Hematopoietic multipotent progenitor cell treated with erythropoietin and hydrocortisone succinate and interleukin-3 and kit ligand, for 17 days (in vitro differentiated cells): Measurements from ENCODE around the gene ABCA8.

Source experiments
- DNase-seq: peaks from one replicate; pipeline ENCODE4 v3.0.0-alpha.2; 2015; ENCODE audit warnings: low spot score

Gene ABCA8

GRCh38 chr17:68942389-68942788, 12.8 kb downstream of the ABCA8 start:
- no peak for DNase-seq

- DNase-seq: no peak
Observed at GRCh38 chr17:68941761-68942160, 13.4 kb downstream of the ABCA8 start.

GRCh38 chr17:68939195-68939594, 16.0 kb downstream of the ABCA8 start:
- no peak for DNase-seq

GRCh38 chr17:68937890-68938514, 17.2 kb downstream of the ABCA8 start:
- DNase-seq: no peak

- DNase-seq: no peak
Observed at GRCh38 chr17:68927516-68927915, 27.7 kb downstream of the ABCA8 start.

- no peak for DNase-seq
Observed at GRCh38 chr17:68924793-68925720, 30.1 kb downstream of the ABCA8 start.

- no peak for DNase-seq
Observed at GRCh38 chr17:68910789-68911431, 44.3 kb downstream of the ABCA8 start.

- no peak for DNase-seq
Observed at GRCh38 chr17:68910251-68910705, 44.9 kb downstream of the ABCA8 start.

GRCh38 chr17:68909066-68909465, 46.1 kb downstream of the ABCA8 start:
- no peak for DNase-seq

- DNase-seq: no peak
Observed at GRCh38 chr17:68908045-68908444, 47.1 kb downstream of the ABCA8 start.

GRCh38 chr17:68906638-68907037, 48.6 kb downstream of the ABCA8 start:
- DNase-seq: no peak

- no peak for DNase-seq
Observed at GRCh38 chr17:68903286-68903685, 51.9 kb downstream of the ABCA8 start.

- DNase-seq: no peak
Observed at GRCh38 chr17:68897557-68897956, 57.6 kb downstream of the ABCA8 start.

GRCh38 chr17:68892658-68893057, 62.5 kb downstream of the ABCA8 start:
- no peak for DNase-seq

- no peak for DNase-seq
Observed at GRCh38 chr17:68892193-68892592, 63.0 kb downstream of the ABCA8 start.

- no peak for DNase-seq
Observed at GRCh38 chr17:68886401-68886800, 68.8 kb downstream of the ABCA8 start.

- no peak for DNase-seq
Observed at GRCh38 chr17:68884888-68885287, 70.3 kb downstream of the ABCA8 start.

GRCh38 chr17:68878226-68878885, 76.8 kb downstream of the ABCA8 start:
- DNase-seq: no peak

GRCh38 chr17:68871447-68871846, 83.7 kb downstream of the ABCA8 start:
- no peak for DNase-seq

- DNase-seq: no peak
Observed at GRCh38 chr17:68870976-68871375, 84.2 kb downstream of the ABCA8 start.

GRCh38 chr17:68870161-68870826, 84.9 kb downstream of the ABCA8 start:
- no peak for DNase-seq

GRCh38 chr17:68868708-68869107, 86.5 kb downstream of the ABCA8 start:
- no peak for DNase-seq
